ENCODE data around the gene ADGRV1.
A peak's percentile ranks its signal among the peaks of the same experiment; 100 is the strongest.
"Not testable (repeated sequence)": the region's sequence is repeated elsewhere in the genome, so short reads cannot be mapped to it uniquely, and the experiment has no call there.

The ADGRV1 gene

DNA sequence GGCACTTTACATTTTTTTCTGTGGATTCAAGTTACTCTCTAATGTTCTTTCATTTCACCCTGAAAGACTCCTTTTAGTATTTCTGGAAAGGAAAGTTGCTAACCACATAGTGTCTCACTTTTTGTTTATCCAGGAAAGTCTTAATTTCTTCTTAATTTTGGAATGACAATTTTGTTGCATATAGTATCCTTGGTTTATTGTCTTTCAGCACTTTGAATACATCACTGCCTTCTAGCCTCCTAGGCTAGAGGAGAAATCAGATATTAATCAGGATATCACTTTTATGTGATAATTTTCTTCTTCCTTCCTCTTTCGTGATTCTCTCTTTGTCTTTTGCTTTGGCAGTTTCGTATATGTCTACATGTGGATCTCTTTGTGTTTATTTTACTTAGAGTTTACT lies 11.4 kb downstream of the ADGRV1 start:
- no peaks in the 10 kb centered on the region for H3K9me3 Mint-ChIP-seq
- H3K27ac Mint-ChIP-seq = no peak overlapping the region
- H3K27me3 Mint-ChIP-seq = peaks cover 30% of the 10 kb centered on the region
- no peaks in the 10 kb centered on the region for H3K4me1 Mint-ChIP-seq
- no peaks in the 10 kb centered on the region for H3K36me3 Mint-ChIP-seq
- H3K4me3 Mint-ChIP-seq = no peak overlapping the region

DNA sequence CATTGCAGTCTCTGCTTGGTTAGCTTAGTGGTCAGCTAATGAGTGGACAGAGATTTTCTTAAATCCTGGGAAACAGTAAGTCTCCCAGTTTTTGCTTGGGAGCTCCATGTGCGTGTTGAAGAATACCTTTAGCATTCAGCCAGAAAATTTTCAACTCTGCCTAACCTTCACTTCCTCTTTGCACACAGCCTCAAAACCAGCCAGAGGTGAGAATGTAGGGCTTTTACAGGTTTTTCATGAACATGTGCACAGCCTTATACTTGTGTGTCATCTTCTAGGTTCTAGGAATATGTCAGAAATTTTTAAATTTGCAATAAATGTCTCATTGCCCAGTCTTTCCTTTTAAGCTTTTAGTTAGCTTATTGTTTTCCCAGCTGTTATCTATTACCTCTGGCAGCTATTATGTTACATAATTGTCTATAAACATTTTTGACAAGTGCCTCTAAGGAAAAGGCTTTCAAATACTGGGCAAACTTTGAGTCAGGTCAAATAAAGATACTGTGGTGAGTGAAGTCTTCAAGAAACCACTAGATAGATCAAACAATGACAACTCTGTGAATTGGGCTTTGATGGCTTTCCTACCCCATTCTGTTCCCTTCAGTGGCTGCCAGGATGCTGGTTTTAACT lies 12.7 kb downstream of the ADGRV1 start:
- Mint-ChIP-seq H3K27ac (no peak overlapping the region), H3K9me3 (no peaks in the 10 kb centered on the region), H3K36me3 (no peaks in the 10 kb centered on the region), H3K27me3 (peaks cover 28% of the 10 kb centered on the region), H3K4me3 (no peak overlapping the region), H3K4me1 (no peaks in the 10 kb centered on the region)

DNA sequence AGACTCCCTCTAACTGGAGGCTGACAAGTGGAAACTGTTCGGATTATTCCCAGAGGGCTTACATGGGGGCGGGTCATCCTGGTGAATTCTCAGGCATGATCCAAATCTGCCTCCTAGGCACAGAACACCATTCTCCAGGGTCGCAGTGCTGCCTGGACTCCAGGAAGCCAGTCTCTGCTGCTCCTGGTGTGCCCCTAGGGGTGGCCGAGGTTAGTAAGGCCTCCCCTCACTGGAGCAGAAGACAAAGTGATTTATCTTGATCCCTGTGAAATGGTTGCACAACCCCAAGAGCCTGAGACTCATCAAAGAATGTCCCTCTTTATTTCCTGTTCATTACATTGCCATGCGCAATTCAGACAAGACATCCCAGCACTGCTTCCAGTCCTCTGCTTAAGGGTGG lies 17.1 kb downstream of the ADGRV1 start:
- Mint-ChIP-seq H3K27me3 (peaks cover 24% of the 10 kb centered on the region), H3K4me1 (no peaks in the 10 kb centered on the region), H3K27ac (no peak overlapping the region), H3K36me3 (no peaks in the 10 kb centered on the region), H3K9me3 (no peaks in the 10 kb centered on the region), H3K4me3 (no peak overlapping the region)

DNA sequence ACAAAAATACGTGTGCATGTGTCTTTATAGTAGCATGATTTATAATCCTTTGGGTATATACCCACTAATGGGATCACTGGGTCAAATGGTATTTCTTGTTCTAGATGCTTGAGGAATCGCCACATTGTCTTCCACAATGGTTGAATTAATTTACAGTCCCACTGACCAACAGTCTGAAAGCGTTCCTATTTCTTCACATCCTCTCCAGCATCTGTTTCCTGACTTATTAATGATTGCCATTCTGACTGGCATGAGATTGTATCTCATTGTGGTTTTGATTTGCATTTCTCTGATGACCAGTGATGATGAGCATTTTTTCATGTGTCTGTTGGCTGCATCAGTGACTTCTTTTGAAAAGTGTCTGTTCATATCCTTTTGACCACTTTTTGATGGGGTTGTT lies 18.0 kb downstream of the ADGRV1 start:
- H3K27me3 Mint-ChIP-seq = peaks cover 27% of the 10 kb centered on the region
- not testable (repeated sequence) for H3K27ac Mint-ChIP-seq, H3K36me3 Mint-ChIP-seq, H3K4me1 Mint-ChIP-seq, H3K9me3 Mint-ChIP-seq, H3K4me3 Mint-ChIP-seq

DNA sequence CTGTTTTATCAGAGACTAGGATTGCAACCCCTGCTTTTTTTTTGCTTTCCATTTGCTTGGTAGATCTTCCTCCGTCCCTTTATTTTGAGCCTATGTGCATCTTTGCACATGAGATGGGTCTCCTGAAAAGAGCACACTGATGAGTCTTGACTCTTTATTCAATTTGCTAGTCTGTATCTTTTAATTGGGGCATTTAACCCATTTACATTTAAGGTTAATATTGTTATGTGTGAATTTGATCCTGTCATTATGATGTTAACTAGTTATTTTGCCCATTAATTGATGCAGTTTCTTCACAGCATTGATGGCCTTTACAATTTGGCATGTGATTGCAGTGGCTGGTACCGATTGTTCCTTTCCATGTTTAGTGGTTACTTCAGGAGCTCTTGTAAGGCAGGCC lies 21.3 kb downstream of the ADGRV1 start:
- H3K27ac Mint-ChIP-seq, H3K4me1 Mint-ChIP-seq, H3K9me3 Mint-ChIP-seq, H3K4me3 Mint-ChIP-seq, H3K36me3 Mint-ChIP-seq: not testable (repeated sequence)
- peaks cover 23% of the 10 kb centered on the region for H3K27me3 Mint-ChIP-seq

DNA sequence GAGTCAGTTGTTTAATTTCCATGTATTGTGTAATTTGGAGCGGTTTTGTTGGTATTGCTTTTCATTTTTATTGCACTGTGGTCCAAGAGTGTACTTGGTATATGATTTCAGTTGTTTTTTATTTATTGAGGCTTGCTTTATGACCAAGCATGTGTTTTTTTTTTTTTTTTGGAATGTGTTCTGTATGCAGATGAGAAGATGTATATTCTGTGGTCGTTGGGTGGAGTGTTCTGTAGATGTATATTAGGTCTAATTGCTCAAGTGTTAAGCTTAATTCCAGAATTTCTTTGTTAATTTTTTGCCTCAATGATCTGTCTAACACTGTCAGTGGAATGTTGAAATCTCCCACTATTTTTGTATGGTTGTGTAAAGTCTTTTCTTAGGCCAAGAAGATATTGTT lies 23.4 kb downstream of the ADGRV1 start:
- no peaks in the 10 kb centered on the region for H3K36me3 Mint-ChIP-seq
- H3K27me3 Mint-ChIP-seq = peaks cover 19% of the 10 kb centered on the region
- no peaks in the 10 kb centered on the region for H3K4me1 Mint-ChIP-seq
- no peaks in the 10 kb centered on the region for H3K9me3 Mint-ChIP-seq
- H3K27ac Mint-ChIP-seq = no peak overlapping the region
- no peak overlapping the region for H3K4me3 Mint-ChIP-seq

DNA sequence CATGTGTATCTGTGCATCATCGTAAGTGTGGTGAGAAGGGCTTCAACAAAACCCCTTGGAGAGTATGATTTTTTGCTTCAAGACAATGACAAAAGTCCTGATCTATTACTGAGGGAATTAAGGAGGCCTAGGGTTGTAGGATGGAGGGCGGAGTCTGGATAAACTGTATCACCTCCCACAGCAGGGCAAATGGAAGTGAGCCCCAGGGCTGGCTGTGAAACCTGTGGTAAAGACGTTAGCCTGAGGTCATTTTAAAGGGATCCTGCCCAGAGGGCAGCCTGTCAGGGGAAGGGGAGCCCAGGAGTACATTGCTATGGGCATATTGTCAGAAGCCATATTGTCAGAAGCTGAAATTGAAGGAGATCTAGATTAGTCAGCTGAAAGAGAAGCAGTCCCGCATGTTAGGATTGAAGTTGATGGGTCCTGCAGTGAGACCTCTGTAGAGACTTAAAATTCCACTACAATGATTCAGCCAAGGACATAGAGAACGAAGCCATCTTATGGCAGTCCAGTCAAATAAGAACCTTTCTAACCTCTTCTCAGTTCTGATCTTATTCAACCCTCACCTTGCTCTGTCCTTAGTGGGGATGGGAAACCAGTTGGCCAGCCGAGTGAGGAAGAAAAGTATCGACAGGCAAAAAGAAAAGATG lies 26.9 kb downstream of the ADGRV1 start:
- no peaks in the 10 kb centered on the region for H3K9me3 Mint-ChIP-seq
- no peak overlapping the region for H3K4me3 Mint-ChIP-seq
- H3K27me3 Mint-ChIP-seq = peaks cover 29% of the 10 kb centered on the region
- no peak overlapping the region for H3K27ac Mint-ChIP-seq
- H3K36me3 Mint-ChIP-seq = no peaks in the 10 kb centered on the region
- H3K4me1 Mint-ChIP-seq = no peaks in the 10 kb centered on the region

DNA sequence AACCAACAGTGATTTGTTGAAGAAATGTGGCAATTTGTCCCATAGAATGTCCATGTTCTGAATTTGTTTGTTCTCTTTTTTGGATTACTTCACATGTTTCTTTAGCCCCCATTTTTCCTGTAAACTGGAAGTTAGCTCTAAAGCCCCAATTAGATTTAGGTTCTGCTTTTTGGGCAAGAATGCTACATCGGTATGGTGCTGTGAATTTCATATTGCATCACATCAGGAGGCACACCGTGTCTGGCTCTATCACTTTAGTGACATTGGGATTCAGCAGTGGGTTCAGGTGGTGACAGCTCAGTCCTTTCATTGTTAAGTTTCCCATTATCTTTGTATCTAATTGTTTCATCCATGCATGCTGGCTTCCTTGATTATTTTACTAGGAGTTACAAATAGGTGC lies 27.9 kb downstream of the ADGRV1 start:
- peaks cover 23% of the 10 kb centered on the region for H3K27me3 Mint-ChIP-seq
- H3K36me3 Mint-ChIP-seq = no peaks in the 10 kb centered on the region
- H3K4me1 Mint-ChIP-seq = no peaks in the 10 kb centered on the region
- H3K9me3 Mint-ChIP-seq = no peaks in the 10 kb centered on the region
- H3K27ac Mint-ChIP-seq = no peak overlapping the region
- H3K4me3 Mint-ChIP-seq = no peak overlapping the region

DNA sequence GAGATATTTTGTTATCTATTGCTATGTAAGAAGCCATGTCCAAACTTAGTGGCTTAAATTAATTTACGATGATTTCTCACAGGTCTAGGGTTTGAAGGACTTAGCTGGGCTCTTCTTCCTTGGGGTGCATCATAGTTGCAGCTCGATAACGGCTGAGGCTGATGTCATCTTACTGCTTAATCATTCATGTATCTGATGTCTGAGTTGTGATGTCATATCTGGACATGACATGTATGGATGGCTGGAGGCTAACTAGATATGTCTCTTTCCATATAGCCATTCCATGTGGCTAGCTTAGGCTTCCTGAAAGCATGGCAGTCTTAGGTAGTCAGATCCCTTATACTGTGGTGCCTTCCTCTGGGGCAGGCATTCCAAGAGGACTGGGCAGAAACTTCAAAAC lies 31.6 kb downstream of the ADGRV1 start:
- Mint-ChIP-seq H3K4me3 (no peak overlapping the region), H3K27me3 (peaks cover 18% of the 10 kb centered on the region), H3K36me3 (no peaks in the 10 kb centered on the region), H3K27ac (peak overlapping the region; percentile 23), H3K4me1 (no peaks in the 10 kb centered on the region), H3K9me3 (no peaks in the 10 kb centered on the region)

DNA sequence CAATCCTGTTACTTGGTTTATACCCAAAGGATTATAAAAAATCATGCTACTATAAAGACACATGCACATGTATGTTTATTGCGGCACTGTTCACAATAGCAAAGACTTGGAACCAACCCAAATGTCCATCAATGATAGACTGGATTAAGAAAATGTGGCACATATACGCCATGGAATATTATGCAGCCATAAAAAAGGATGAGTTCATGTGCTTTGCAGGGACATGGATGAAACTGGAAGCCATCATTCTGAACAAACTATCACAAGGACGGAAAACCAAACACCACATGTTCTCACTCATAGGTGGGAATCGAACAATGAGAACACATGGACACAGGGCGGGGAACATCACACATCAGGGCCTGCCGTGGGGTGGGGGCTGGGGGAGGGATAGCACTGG lies 34.5 kb downstream of the ADGRV1 start:
- not testable (repeated sequence) for H3K4me3 Mint-ChIP-seq, H3K9me3 Mint-ChIP-seq, H3K36me3 Mint-ChIP-seq, H3K27ac Mint-ChIP-seq, H3K4me1 Mint-ChIP-seq
- H3K27me3 Mint-ChIP-seq = peaks cover 14% of the 10 kb centered on the region

DNA sequence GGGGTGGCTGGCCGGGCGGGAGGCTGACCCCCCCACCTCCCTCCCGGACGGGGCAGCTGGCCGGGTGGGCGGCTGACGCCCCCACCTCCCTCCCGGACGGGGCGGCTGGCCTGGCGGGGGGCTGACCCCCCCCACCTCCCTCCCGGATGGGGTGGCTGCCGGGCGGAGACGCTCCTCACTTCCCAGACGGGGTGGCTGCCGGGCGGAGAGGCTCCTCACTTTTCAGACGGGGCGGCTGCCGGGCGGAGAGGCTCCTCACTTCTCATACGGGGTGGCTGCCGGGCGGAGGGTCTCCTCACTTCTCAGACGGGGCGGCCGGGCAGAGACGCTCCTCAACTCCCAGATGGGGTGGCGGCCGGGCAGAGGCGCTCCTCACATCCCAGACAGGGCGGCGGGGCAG lies 37.2 kb downstream of the ADGRV1 start:
- not testable (repeated sequence) for H3K27ac Mint-ChIP-seq, H3K4me1 Mint-ChIP-seq, H3K27me3 Mint-ChIP-seq, H3K4me3 Mint-ChIP-seq, H3K36me3 Mint-ChIP-seq, H3K9me3 Mint-ChIP-seq

DNA sequence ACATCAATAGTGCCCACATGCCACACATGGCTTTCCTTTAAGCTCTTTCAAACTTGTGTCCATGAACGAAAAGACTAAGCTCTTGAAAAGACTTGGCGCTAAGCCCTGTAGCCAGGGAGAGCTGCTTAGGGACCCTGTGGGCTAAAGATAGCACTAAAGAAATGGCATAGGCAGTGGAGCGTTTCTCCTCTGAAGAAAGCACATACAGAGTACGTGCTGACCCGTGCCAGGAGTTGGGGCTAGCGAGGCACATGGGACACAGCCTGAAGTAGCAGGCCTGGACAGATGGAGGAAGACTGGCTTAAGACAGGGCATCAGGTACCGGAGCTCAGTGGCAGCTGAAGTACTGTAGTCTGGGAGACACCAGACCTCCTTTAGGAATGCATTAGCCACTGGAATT lies 39.7 kb downstream of the ADGRV1 start:
- H3K27me3 Mint-ChIP-seq = peaks cover 8% of the 10 kb centered on the region
- H3K4me3 Mint-ChIP-seq = no peak overlapping the region
- no peaks in the 10 kb centered on the region for H3K36me3 Mint-ChIP-seq
- H3K27ac Mint-ChIP-seq = no peak overlapping the region
- H3K4me1 Mint-ChIP-seq = no peaks in the 10 kb centered on the region
- no peaks in the 10 kb centered on the region for H3K9me3 Mint-ChIP-seq

DNA sequence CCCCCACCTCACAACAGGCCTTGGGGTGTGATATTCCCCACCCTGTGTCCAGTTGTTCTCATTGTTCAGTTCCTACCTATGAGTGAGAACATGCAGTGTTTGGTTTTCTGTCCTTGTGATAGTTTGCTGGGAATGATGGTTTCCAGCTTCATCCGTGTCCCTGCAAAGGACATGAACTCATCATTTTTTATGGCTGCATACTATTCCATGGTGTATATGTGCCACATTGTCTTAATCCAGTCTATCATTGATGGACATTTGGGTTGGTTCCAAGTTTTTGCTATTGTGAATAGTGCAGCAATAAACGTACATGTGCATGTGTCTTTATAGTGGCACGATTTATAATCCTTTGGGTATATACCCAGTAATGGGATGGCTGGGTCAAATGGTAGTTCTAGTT lies 41.7 kb downstream of the ADGRV1 start:
- not testable (repeated sequence) for H3K4me3 Mint-ChIP-seq, H3K27ac Mint-ChIP-seq, H3K9me3 Mint-ChIP-seq, H3K4me1 Mint-ChIP-seq, H3K36me3 Mint-ChIP-seq
- H3K27me3 Mint-ChIP-seq = peaks cover 14% of the 10 kb centered on the region

DNA sequence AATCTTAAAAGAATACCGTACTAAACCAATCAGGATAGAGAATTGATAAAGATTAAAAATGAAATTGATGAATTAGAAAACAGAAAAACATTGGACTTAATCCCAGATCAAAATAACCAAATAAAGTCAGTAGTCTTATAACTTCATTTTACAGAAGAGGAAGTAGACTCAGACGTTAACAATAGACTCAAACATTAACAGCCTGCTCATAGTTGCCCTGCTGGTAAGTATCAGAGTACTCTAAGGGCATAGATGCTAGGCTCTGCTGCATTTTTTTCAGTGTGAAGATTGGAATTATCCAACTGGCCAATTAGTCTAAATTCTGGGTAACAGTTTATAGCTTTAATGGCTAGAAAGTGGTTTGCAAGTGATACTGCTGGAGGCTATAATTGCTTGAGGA lies 42.9 kb downstream of the ADGRV1 start:
- Mint-ChIP-seq H3K4me3 (no peak overlapping the region), H3K27me3 (peaks cover 18% of the 10 kb centered on the region), H3K9me3 (no peaks in the 10 kb centered on the region), H3K4me1 (no peaks in the 10 kb centered on the region), H3K27ac (no peak overlapping the region), H3K36me3 (no peaks in the 10 kb centered on the region)

DNA sequence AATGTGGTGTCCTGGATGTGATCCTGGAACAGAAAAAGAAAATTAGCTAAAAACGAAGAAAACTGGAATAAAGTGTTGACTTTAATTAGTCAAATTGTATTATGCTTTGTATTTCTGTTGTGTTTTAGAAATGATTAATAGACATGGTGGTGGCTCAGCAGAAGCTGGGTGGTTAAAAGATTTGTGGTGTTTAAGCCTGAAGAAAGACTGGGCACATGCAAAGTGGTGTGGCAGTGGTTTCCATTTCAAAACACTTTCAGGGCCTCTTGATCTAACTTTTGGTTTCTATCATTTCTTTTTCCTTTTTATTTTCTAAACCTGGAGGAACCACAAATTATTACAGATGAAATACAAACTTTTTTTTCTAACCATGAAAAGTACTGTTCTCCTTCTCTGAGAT lies 44.1 kb downstream of the ADGRV1 start:
- H3K36me3 Mint-ChIP-seq = no peaks in the 10 kb centered on the region
- no peaks in the 10 kb centered on the region for H3K9me3 Mint-ChIP-seq
- H3K4me3 Mint-ChIP-seq = no peak overlapping the region
- peaks cover 21% of the 10 kb centered on the region for H3K27me3 Mint-ChIP-seq
- H3K27ac Mint-ChIP-seq = no peak overlapping the region
- no peaks in the 10 kb centered on the region for H3K4me1 Mint-ChIP-seq

DNA sequence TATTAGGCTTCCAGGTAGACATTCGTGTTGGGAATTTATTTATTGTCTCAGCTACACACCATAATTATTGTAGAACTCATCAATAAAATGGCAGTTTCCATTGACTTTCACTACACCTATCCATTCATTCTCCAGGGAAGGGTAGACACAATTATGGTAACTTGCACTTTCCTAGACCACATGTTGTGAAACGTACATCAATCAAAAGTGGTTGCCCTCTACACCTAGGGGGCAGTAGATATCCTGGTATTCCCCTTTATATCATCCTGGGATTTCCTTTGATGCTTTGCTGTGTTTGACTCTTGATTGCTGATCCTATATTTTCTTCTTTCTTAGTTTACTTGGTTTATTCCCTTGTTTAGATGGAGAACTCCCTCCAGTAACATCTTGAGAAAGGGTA lies 47.9 kb downstream of the ADGRV1 start:
- Mint-ChIP-seq H3K4me1 (no peaks in the 10 kb centered on the region), H3K9me3 (no peaks in the 10 kb centered on the region), H3K27me3 (peaks cover 20% of the 10 kb centered on the region), H3K4me3 (no peak overlapping the region), H3K27ac (no peak overlapping the region), H3K36me3 (no peaks in the 10 kb centered on the region)

DNA sequence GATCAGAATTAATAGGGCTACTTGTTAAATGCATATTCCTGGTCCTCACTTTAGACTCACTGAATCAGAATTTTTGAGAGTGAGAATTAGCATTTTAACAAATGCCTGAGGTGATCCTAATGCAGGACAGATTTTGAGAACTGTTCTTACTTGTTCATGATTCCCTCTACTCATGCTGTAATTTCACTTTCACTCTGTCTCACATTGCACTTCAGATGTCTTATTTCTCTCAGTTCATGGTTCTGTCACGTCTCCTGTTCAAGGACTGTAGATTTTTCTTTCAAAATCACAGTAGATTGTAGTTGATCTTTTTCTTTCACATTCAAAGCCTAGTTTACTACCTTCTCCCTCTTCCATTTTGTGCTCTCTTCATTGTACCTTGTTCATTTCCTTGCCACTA lies 54.3 kb downstream of the ADGRV1 start:
- Mint-ChIP-seq H3K4me3 (no peak overlapping the region), H3K4me1 (no peaks in the 10 kb centered on the region), H3K27me3 (peaks cover 5% of the 10 kb centered on the region), H3K36me3 (no peaks in the 10 kb centered on the region), H3K9me3 (no peaks in the 10 kb centered on the region), H3K27ac (no peak overlapping the region)
